HG03558 (cell line): Measurements from ENCODE around the gene ATF1.
"Not testable (repeated sequence)": the region's sequence is repeated elsewhere in the genome, so short reads cannot be mapped to it uniquely, and the experiment has no call there.

Experiments used
- ATAC-seq: cut with Tn5 transposase; IDR thresholded peaks from one replicate; pipeline ENCODE4 v1.9.1; 2021; ENCODE audit warnings: moderate number of reproducible peaks; ENCODE audit not compliant: unreplicated experiment; ENCODE audit errors: extremely low read depth

ATF1 gene

DNA sequence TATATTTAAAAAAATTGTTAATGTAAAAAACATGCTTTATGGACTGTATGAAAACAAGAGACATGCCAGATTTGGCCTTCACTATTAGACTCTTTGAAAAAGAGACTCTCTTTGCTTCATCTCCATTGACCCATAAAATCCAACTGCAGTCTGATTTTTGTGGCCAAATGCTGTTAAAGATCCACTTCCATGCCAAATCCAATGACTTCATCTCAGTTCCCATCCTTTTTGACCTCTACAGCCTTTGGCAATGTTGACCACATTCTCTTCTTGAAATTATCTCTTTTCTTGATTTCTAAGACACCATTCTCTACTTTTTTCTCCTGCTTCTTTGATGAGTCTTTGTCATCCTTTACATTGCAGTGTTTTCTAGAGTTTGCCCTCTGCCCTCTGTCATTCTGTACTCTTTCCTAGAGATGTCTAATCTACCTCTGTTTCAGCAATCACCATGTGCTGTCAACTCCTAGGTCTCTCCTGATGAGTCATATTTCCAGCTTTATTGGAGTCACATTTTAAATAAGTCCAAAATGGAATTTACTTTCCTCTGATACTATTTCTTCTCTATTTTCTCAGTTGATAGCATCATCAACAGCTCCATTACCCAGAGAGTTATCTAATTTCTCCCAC, 81.2 kb downstream of the ATF1 start:
- ATAC-seq = no peak

DNA sequence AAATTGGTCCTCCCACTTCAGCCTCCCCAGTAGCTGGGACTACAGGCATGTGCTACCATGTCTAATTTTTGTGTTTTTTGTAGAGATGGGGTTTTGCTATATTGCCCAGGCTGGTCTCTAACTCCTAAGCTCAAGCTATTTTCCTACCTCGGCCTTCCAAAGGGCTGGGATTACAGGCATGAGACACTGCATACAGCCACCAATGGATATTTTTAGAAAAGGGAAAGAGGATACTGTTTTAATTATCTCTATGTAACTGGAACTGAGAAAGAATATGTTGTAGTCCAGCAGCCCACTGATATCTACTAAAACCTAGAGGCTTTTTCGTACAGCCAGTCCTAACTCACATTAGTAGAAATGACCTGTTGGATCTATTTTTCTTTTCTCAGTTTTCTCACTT, 85.1 kb downstream of the ATF1 start:
- ATAC-seq = no peak

- ATAC-seq = not testable (repeated sequence)
These were observed 91.3 kb downstream of the ATF1 start for GRCh38 chr12:50855218-50855617.

DNA sequence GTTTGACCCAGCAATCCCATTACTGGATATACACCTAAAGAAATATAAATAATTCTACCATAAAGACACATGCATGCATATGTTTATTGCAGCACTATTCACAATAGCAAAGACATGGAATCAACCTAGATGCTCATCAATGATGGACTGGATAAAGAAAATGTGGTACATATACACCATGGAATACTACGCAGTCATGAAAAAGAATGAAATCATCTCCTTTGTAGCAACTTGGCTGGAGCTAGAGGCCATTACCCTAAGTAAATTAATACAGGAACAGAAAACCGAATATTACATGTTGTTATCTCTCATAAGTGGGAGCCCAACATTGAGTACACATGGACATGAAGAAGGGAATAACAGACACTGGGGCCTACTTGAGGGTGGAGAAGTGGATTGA, 91.8 kb downstream of the ATF1 start:
- not testable (repeated sequence) for ATAC-seq

- ATAC-seq = no peak
These were observed 95.9 kb downstream of the ATF1 start for GRCh38 chr12:50859621-50860310.

DNA sequence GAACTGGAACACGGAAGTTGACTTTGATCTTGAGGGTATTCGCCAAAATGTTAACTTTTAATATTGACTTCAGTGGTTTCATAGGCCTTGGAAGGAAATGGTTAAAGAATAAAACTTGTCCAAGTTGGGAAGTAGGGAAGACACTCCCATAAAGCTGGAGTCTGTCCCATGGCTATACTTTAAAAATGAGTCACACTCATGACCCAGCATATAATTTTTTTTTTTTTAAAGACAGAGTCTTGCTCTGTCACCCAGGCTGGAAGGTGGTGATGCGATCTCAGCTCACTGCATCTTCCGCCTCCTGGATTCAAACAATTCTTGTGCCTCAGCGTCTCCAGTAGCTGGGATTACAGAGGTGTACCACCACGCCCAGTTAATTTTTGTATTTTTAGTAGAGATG, 98.4 kb downstream of the ATF1 start:
- no peak for ATAC-seq

- no peak for ATAC-seq
These were observed 101.4 kb downstream of the ATF1 start for GRCh38 chr12:50865266-50865665.

DNA sequence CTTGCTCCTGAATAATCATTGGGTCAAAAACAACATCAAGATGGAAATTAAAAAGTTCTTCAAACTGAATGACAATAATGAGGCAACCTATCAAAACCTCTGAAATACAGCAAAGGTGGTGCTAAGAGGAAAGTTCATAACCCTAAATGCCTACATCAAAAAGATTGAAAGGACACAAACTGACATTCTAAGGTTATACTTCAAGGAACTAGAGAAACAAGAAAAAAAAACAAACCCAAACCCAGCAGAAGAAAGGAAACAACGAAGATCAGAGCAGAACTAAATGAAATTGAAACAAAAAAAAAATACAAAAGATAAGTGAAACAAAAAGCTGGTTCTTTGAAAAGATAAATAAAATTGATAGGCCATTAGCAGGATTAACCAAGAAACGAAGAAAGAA, 105.0 kb downstream of the ATF1 start:
- ATAC-seq = not testable (repeated sequence)
